ENCODE results near the gene GABRR3.
A peak's percentile ranks its signal among the peaks of the same experiment; 100 is the strongest.

GABRR3 gene

DNA sequence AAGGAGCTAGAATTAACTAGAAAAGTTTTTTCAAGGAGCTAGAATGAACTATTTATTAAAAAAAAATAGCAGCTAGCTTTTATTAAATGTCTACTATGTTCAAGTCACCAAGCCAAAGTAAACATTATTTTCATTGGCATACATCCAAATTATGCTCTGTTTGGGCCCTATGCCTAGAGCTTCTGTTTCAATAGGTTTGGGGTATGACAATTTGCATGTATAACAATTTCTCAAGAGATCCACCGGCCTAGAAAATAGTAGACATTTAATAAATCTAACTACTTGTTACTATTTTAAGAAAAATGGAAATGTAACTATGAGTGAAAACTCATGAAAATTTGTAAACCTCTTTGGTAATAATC lies 8.0 kb downstream of the GABRR3 start:
- H3K4me1 ChIP-seq (ENCODE audit: control insufficient read depth, low read depth, low read length), result no peaks in the 10 kb centered on the region
- H3K79me1 ChIP-seq (ENCODE audit: low read length), result no peaks in the 10 kb centered on the region
- H3K36me3 ChIP-seq (ENCODE audit: control insufficient read depth, insufficient read depth, low read length), result no peaks in the 10 kb centered on the region
- no peak overlapping the region for H2BK120ac ChIP-seq (ENCODE audit: low read depth, low read length)
- no peak overlapping the region for H3K4me2 ChIP-seq (ENCODE audit: low read length)
- H2AK5ac ChIP-seq (ENCODE audit: low read length), result no peak overlapping the region
- H3K4ac ChIP-seq (ENCODE audit: low read depth, low read length), result no peak overlapping the region
- no peak for DNase-seq
- no peak overlapping the region for H2BK5ac ChIP-seq (ENCODE audit: low read length)
- H4K5ac ChIP-seq (ENCODE audit: low read length), result no peak overlapping the region
- no peak overlapping the region for H3K9ac ChIP-seq (ENCODE audit: low read length)
- H4K8ac ChIP-seq (ENCODE audit: low read depth, low read length), result no peak overlapping the region
- H3K79me2 ChIP-seq (ENCODE audit: control insufficient read depth, insufficient read depth, low read length), result no peaks in the 10 kb centered on the region
- no peak overlapping the region for H3K18ac ChIP-seq (ENCODE audit: low read length)
- no peak overlapping the region for H2BK15ac ChIP-seq (replicated peaks; ENCODE audit: low read depth)
- H3K56ac ChIP-seq (ENCODE audit: low read length), result no peak overlapping the region
- no peaks in the 10 kb centered on the region for H3K27me3 ChIP-seq (ENCODE audit: insufficient read depth, low read length, poor library complexity)
- H3K27ac ChIP-seq (ENCODE audit: low read depth, low read length), result no peak overlapping the region
- no peak overlapping the region for H3K23ac ChIP-seq (ENCODE audit: low read length)
- no CpG with 5 or more reads among the region's 1 CpG for WGBS (ENCODE audit: extremely low coverage, insufficient coverage, low lambda C conversion rate)
- H3K4me3 ChIP-seq (ENCODE audit: low read length), result no peak overlapping the region

DNA sequence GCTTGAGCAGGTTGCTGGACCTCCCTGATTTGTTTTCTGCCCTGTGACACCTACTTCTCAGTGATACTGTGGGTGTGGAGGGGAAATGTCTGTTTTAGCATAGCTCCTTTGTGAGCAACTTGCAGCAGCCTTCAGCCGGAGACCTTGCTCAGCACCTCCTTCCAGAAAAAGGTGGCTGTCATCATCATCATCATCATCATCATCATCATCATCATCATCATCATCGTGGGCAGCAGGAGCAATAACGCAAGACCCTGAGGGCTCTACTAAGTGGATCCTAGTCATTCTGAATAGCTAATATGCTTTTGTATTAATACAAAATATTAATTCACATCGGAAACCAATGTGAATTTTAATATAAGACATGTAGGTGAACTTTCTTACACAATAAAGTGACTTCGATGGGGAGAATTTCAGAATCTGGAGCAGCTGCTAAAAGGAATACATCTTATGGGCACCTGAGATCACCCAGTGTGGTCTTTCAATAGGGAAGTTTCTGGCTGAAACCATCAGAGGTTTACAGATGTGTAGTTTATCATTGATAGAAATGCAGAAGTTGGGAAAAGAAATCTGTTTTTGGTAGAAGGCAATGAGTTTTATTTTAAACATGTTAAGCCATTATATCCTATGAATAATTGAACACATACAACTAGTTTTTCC lies 8.6 kb downstream of the GABRR3 start:
- Histone ChIP-seq H3K79me1 (ENCODE audit: low read length) (no peaks in the 10 kb centered on the region), H3K4me2 (ENCODE audit: low read length) (no peak overlapping the region), H3K36me3 (ENCODE audit: control insufficient read depth, insufficient read depth, low read length) (no peaks in the 10 kb centered on the region), H3K56ac (ENCODE audit: low read length) (no peak overlapping the region), H2BK15ac (replicated peaks; ENCODE audit: low read depth) (no peak overlapping the region), H4K8ac (ENCODE audit: low read depth, low read length) (no peak overlapping the region), H2BK120ac (ENCODE audit: low read depth, low read length) (no peak overlapping the region), H3K18ac (ENCODE audit: low read length) (no peak overlapping the region), H3K4ac (ENCODE audit: low read depth, low read length) (no peak overlapping the region), H3K4me3 (ENCODE audit: low read length) (no peak overlapping the region), H2AK5ac (ENCODE audit: low read length) (no peak overlapping the region), H2BK5ac (ENCODE audit: low read length) (no peak overlapping the region), H3K23ac (ENCODE audit: low read length) (no peak overlapping the region), H3K9ac (ENCODE audit: low read length) (no peak overlapping the region), H3K27ac (ENCODE audit: low read depth, low read length) (no peak overlapping the region), H3K27me3 (ENCODE audit: insufficient read depth, low read length, poor library complexity) (no peaks in the 10 kb centered on the region), H4K5ac (ENCODE audit: low read length) (no peak overlapping the region), H3K4me1 (ENCODE audit: control insufficient read depth, low read depth, low read length) (no peaks in the 10 kb centered on the region), H3K79me2 (ENCODE audit: control insufficient read depth, insufficient read depth, low read length) (no peaks in the 10 kb centered on the region)
- no CpG with 5 or more reads among the region's 5 CpGs for WGBS (ENCODE audit: extremely low coverage, insufficient coverage, low lambda C conversion rate)
- DNase-seq, result no peak

DNA sequence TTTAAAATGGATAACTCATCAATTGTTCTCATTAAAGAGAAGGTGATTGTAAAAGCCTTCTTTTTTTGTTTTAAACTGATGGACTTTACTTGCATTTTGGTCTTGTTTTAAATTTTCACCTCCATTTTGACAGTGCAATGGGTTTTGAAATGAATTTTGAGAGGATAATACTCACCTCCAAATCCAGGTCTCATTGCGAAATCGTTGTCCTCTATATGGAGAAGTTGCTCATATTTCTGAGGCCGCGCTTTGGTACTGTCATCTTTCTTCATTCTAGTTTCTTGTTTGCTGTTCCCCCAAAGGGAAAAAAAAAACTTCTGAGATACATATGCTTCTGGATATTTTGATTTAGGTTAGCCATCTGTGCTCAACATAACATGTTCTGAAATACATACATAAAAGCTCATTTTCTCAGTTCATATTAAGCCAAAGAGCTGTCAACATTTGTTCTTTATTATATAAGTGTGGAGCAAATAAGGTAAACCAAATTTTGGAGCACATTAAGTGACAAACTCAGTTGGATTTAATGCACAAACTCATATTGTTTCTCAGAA lies 9.6 kb downstream of the GABRR3 start:
- no peaks in the 10 kb centered on the region for H3K27me3 ChIP-seq (ENCODE audit: insufficient read depth, low read length, poor library complexity)
- H3K4me2 ChIP-seq (ENCODE audit: low read length), result no peak overlapping the region
- H3K9ac ChIP-seq (ENCODE audit: low read length), result no peak overlapping the region
- no CpG with 5 or more reads among the region's 4 CpGs for WGBS (ENCODE audit: extremely low coverage, insufficient coverage, low lambda C conversion rate)
- no peak overlapping the region for H2AK5ac ChIP-seq (ENCODE audit: low read length)
- no peak overlapping the region for H3K23ac ChIP-seq (ENCODE audit: low read length)
- no peaks in the 10 kb centered on the region for H3K79me1 ChIP-seq (ENCODE audit: low read length)
- H2BK5ac ChIP-seq (ENCODE audit: low read length), result no peak overlapping the region
- H2BK120ac ChIP-seq (ENCODE audit: low read depth, low read length), result no peak overlapping the region
- no peak overlapping the region for H3K18ac ChIP-seq (ENCODE audit: low read length)
- H3K4ac ChIP-seq (ENCODE audit: low read depth, low read length), result no peak overlapping the region
- H3K4me3 ChIP-seq (ENCODE audit: low read length), result no peak overlapping the region
- no peaks in the 10 kb centered on the region for H3K79me2 ChIP-seq (ENCODE audit: control insufficient read depth, insufficient read depth, low read length)
- no peaks in the 10 kb centered on the region for H3K4me1 ChIP-seq (ENCODE audit: control insufficient read depth, low read depth, low read length)
- H3K27ac ChIP-seq (ENCODE audit: low read depth, low read length), result no peak overlapping the region
- no peak overlapping the region for H4K8ac ChIP-seq (ENCODE audit: low read depth, low read length)
- no peak overlapping the region for H2BK15ac ChIP-seq (replicated peaks; ENCODE audit: low read depth)
- no peak overlapping the region for H3K56ac ChIP-seq (ENCODE audit: low read length)
- DNase-seq, result no peak
- H4K5ac ChIP-seq (ENCODE audit: low read length), result no peak overlapping the region
- H3K36me3 ChIP-seq (ENCODE audit: control insufficient read depth, insufficient read depth, low read length), result no peaks in the 10 kb centered on the region

DNA sequence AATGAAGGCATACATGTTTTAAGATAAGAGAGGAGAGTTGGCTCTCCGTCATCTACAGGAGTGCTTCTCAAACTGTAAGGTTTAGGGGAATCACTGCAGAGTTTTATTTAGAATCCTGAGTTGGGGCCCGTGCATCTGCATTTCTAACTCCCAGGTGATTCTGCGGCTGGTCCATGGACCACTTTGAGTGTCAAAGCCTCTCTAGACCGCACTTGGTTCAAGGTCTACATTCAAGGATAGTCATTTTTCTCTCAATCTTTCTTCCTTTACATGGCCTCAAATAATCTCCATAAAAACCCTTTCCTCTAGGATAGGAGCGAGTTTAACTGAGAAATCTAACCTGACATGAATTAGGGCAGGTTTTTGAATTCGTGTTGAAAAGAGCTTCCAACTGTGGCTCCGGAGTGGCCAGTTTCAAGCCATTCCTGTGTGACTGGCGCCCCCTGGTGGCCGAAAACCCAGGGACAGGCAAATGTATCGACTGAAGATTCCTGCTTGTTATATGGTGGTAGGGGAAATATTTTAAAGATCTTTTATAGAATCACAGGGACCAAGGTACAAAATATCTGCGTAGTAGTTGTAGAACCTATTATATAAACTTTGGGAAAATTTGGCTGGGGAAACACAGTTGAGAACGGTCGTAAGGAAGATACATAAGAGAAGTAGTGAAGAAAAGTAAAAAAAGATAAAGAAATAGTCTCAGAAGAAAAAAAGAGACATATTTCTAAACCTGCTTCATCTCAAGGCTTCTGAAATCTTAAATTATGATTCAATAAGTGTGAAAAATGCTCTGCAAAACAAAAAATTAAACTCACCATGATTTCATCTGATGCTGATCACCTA lies 11.9 kb downstream of the GABRR3 start:
- no peak overlapping the region for H3K9ac ChIP-seq (ENCODE audit: low read length)
- H3K56ac ChIP-seq (ENCODE audit: low read length), result no peak overlapping the region
- no peaks in the 10 kb centered on the region for H3K4me1 ChIP-seq (ENCODE audit: control insufficient read depth, low read depth, low read length)
- no peak overlapping the region for H2AK5ac ChIP-seq (ENCODE audit: low read length)
- no peaks in the 10 kb centered on the region for H3K79me2 ChIP-seq (ENCODE audit: control insufficient read depth, insufficient read depth, low read length)
- H3K27ac ChIP-seq (ENCODE audit: low read depth, low read length), result no peak overlapping the region
- H3K18ac ChIP-seq (ENCODE audit: low read length), result no peak overlapping the region
- H3K27me3 ChIP-seq (ENCODE audit: insufficient read depth, low read length, poor library complexity), result no peaks in the 10 kb centered on the region
- H3K4me2 ChIP-seq (ENCODE audit: low read length), result no peak overlapping the region
- no peak overlapping the region for H2BK5ac ChIP-seq (ENCODE audit: low read length)
- H2BK120ac ChIP-seq (ENCODE audit: low read depth, low read length), result no peak overlapping the region
- no peaks in the 10 kb centered on the region for H3K79me1 ChIP-seq (ENCODE audit: low read length)
- H3K36me3 ChIP-seq (ENCODE audit: control insufficient read depth, insufficient read depth, low read length), result no peaks in the 10 kb centered on the region
- peak; percentile 77 for DNase-seq
- no CpG with 5 or more reads among the region's 13 CpGs for WGBS (ENCODE audit: extremely low coverage, insufficient coverage, low lambda C conversion rate)
- no peak overlapping the region for H2BK15ac ChIP-seq (replicated peaks; ENCODE audit: low read depth)
- no peak overlapping the region for H3K4me3 ChIP-seq (ENCODE audit: low read length)
- no peak overlapping the region for H4K8ac ChIP-seq (ENCODE audit: low read depth, low read length)
- no peak overlapping the region for H3K23ac ChIP-seq (ENCODE audit: low read length)
- no peak overlapping the region for H3K4ac ChIP-seq (ENCODE audit: low read depth, low read length)
- no peak overlapping the region for H4K5ac ChIP-seq (ENCODE audit: low read length)

DNA sequence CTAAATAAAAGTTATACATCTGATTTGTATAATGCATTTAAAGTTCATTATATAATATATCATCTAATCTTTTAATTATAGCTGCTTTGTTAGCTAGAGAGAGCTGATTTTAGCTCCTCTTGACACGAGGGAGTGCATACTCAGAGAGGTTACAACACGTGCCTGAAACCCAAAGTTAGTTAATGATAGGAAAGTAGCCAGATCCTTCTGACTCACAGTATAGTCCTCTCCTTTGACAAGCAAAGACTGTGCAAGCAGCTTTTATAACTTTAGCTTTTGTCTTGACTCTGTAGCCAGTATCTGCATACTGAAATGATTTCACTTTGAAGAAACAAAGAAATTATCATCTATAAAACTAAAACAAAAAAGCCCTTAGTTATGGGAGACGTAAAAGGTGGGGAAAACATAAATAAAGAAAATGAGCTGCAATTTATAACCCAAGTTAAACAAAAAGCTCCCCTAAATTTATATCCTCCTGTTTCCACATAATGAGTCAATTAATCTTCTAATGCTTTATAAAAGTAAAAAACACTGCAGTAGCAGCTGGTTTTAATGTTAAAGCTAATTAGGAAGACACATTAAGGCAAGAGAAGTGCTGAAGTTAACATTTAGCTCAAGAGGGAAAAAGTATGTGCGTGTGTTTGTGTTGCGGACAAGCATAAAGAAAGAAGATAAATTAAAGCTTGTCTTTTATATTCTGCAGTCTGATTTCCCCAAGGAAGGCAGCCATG lies 13.1 kb downstream of the GABRR3 start:
- DNase-seq, result no peak
- H3K4me2 ChIP-seq (ENCODE audit: low read length), result no peak overlapping the region
- no peak overlapping the region for H3K4me3 ChIP-seq (ENCODE audit: low read length)

More for the DNA sequence above, 13.1 kb downstream of the GABRR3 start:
- no peak overlapping the region for H2BK15ac ChIP-seq (replicated peaks; ENCODE audit: low read depth)
- no peak overlapping the region for H2BK5ac ChIP-seq (ENCODE audit: low read length)
- H3K36me3 ChIP-seq (ENCODE audit: control insufficient read depth, insufficient read depth, low read length), result no peaks in the 10 kb centered on the region
- no peak overlapping the region for H3K56ac ChIP-seq (ENCODE audit: low read length)
- no peak overlapping the region for H2AK5ac ChIP-seq (ENCODE audit: low read length)
- H2BK120ac ChIP-seq (ENCODE audit: low read depth, low read length), result no peak overlapping the region
- H3K79me1 ChIP-seq (ENCODE audit: low read length), result no peaks in the 10 kb centered on the region
- H3K23ac ChIP-seq (ENCODE audit: low read length), result no peak overlapping the region
- H3K18ac ChIP-seq (ENCODE audit: low read length), result no peak overlapping the region
- no peak overlapping the region for H3K27ac ChIP-seq (ENCODE audit: low read depth, low read length)
- H4K8ac ChIP-seq (ENCODE audit: low read depth, low read length), result no peak overlapping the region
- no peak overlapping the region for H4K5ac ChIP-seq (ENCODE audit: low read length)
- H3K27me3 ChIP-seq (ENCODE audit: insufficient read depth, low read length, poor library complexity), result no peaks in the 10 kb centered on the region
- H3K79me2 ChIP-seq (ENCODE audit: control insufficient read depth, insufficient read depth, low read length), result no peaks in the 10 kb centered on the region
- H3K4ac ChIP-seq (ENCODE audit: low read depth, low read length), result no peak overlapping the region
- no peak overlapping the region for H3K9ac ChIP-seq (ENCODE audit: low read length)
- WGBS (ENCODE audit: extremely low coverage, insufficient coverage, low lambda C conversion rate), result no CpG with 5 or more reads among the region's 5 CpGs
- H3K4me1 ChIP-seq (ENCODE audit: control insufficient read depth, low read depth, low read length), result no peaks in the 10 kb centered on the region

Data from mesendoderm (in vitro differentiated cells).